Erythroblast (primary cell): ENCODE measurements around the gene LRMDA.

Experiments used
- DNase-seq, 2 experiments: peaks; one replicate each; lab custom pipeline; 2025; lab: John Stamatoyannopoulos, UW
- GATA1 ChIP-seq: IDR thresholded peaks from 2 replicates; pipeline ENCODE4 v1.6.1; 2011; ENCODE audit warnings: low read depth, mild to moderate bottlenecking, control low read depth, low read length, moderate library complexity
- POLR2A ChIP-seq: IDR thresholded peaks from 2 replicates; pipeline ENCODE4 v1.6.1; 2011; ENCODE audit warnings: mild to moderate bottlenecking, low read length

The LRMDA gene

DNA sequence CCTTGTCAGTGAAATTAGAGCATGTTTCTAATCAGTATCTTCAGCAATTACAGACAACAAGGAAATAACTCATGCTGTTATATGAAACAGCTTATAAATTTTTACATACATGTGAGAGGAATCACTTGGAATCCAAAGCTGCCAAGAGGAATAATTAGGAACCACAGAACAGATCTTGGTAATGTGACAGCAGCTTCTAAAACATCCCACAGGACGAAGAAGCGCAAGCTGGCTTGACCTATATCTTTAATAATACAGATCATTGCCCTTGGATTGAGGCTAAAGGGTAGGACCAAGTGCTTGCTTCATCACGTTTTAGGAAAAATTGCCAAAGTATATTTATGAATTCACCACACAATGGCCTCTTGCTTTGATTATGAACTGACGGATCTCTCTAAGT, 869.8 kb downstream of the LRMDA start:
- no peak for TF ChIP-seq POLR2A
- TF ChIP-seq GATA1 = no peak
- DNase-seq = no peak

DNA sequence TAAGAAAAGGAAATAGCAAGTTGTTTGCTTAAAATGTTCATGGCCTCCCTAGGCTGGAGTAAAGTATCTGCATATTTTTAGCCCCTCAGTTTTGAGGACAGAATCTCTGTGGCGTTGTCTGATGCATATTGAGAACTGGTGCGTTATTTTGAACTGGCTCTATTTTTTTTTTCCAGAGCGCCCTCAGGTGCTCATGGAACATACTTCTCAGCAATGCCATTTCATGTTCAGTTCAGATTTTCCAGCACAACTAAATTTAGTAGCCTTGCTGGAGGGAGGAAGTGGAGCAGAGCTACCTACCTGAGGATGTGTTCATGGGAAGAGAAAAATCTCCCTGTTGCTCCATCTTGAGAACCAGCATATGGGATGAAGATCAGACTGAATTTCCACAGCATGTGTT, 870.5 kb downstream of the LRMDA start:
- DNase-seq = no peak

DNA sequence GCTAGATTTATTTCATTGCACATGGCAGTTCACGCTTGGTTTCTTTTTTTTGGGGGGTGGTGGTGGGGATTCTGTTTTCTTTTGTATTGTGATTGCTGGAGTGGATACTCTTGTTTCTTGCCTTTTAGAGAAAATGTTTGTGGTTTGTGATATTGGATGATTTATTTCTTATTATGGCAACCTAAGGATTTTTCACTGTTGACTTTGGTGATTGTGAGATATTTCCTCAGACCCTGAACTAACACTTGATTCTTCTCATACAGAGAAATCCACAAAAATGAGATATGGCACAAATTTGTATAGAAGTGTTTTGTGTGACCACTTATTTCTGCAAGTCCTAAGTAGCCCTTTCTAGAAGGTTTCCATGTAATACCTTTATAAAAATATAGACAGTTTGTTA, 871.1 kb downstream of the LRMDA start:
- no peak for DNase-seq
- TF ChIP-seq GATA1 (no peak), POLR2A (no peak)

More for the DNA sequence above, 870.5 kb downstream of the LRMDA start:
- TF ChIP-seq POLR2A (no peak), GATA1 (no peak)

DNA sequence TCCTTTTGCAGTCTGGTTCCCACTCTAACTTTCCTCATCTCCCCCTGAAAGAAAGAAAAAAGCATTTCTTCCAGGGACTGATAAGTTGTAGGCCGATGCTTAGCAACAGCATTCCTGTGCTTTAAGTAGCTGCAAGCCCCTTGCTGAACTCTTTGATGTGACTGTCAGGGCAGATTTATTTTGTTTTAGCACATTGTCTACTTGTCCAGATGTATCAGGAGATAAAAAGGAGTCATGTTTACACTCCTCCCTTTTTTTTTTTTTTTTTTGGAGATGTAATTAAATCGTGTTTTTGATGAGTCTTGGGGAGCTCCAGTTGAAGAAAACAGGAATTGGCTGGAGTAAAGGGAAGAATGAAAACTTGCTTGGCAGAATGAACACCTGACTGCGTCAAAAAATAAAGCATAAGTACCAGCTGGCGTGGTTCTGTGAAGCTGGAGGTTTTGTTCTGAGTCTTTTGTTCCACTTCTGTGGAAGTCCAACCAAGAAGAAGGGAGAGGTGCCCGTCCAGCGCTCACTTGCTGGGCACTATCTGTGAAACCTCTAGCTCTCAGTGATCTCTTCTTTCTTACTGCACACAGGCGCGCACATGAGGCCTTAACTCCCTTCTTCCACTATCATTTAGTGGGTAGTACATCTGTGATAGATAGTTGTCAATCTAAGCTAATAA, 871.7 kb downstream of the LRMDA start:
- no peak for DNase-seq
- no peak for TF ChIP-seq POLR2A
- TF ChIP-seq GATA1 = no peak

DNA sequence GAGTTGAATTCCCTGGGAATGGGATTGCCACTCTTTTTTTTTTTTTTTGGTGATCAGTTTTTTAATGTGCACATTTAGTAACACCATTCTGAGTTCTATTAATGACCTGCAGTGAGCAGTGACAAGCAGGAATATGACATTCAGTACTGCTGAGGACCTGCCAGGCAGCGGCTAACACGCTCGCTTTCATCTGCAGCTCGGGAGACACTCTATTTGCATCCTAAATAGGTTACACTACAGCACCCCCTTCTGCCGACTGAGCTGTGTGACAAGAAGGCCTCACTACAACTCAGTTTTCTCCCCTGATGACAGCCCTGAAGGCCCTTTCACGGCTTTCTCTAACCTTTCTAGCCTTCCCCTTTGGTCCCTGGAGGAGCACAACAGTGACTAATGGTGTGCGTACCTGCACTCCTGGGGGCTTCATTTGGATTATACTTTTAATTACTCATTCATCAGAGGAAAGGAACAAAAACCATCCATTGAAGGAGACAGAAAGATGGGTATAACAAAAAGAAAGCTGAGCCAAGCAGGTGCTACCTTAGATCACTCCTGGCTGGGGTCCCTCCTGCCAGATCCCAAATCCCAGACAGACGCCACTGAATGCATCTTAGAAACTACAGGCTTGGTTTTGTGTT, 872.4 kb downstream of the LRMDA start:
- DNase-seq = peak; percentile 30 to 32
- TF ChIP-seq POLR2A (no peak), GATA1 (no peak)

DNA sequence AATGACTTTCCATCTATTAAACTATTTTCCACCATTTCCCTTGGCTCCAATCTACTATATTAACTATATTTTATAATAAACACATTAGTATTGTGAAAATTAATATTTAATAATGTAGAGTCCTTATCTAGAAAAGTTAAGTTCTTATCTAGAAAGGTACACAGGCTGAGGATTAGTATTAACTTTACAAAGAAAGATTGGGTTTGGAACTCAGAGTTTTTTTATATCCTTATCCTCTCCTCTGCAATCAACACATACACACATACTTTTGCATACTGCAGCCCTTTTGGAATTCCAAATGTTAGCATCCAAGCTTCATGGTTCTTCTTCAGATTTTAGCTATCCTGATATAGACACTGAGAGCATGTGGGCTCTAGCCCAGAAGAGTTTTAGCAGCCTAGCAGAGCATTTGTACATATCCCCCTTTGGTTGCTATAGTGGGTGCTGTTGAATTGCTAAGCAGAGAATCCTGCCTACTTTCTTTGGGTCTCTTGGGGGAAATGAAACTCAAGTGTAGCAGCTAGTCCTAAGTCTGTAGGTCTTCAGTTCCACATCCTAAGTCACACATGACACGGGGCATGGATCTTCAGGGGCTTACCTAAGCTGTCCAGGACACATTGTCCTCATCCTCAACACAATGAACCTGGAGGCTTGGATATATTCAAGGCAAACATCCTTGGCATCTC, 874.6 kb downstream of the LRMDA start:
- no peak for DNase-seq
- no peak for TF ChIP-seq GATA1
- no peak for TF ChIP-seq POLR2A

DNA sequence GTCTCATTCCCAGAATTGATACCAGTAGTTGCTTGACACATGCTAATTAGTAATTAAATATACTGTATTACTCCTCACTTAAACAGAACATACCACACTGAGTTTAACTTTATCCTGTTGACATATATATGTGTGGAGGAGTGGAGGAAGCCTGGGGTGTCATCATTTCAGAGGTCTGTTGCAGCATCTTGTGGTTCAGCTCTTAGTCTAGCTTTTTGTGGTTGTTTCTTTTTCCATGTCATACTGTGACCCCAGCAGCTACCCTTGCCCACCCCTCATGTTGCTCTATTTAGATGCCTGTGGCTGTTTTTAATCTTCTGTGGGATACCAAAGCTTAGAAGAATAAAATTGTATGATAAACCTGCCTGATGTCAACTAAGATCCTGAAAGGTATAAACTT, 875.4 kb downstream of the LRMDA start:
- DNase-seq = no peak

DNA sequence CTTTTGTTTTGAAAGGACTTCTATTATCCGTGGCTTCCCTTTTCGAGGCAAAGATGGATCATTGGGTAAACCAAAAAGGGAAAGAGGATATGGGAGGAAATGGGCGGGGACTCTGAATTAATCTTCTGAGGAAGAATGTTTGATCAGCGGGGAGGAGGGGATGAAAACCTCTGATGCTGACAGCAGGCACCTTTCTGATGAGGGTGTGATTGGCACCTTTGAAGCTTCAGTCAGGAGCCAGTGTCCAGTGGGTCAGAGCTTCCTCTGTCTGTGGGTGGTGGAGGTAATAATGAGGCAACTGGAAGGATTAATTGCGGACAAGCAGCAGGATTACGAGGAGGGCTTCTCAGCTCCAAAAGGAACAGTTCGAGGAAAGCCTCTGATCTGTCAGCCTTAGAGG, 877.6 kb downstream of the LRMDA start:
- no peak for TF ChIP-seq POLR2A
- no peak for TF ChIP-seq GATA1
- no peak for DNase-seq

More for the DNA sequence above, 875.4 kb downstream of the LRMDA start:
- TF ChIP-seq GATA1 (no peak), POLR2A (no peak)

DNA sequence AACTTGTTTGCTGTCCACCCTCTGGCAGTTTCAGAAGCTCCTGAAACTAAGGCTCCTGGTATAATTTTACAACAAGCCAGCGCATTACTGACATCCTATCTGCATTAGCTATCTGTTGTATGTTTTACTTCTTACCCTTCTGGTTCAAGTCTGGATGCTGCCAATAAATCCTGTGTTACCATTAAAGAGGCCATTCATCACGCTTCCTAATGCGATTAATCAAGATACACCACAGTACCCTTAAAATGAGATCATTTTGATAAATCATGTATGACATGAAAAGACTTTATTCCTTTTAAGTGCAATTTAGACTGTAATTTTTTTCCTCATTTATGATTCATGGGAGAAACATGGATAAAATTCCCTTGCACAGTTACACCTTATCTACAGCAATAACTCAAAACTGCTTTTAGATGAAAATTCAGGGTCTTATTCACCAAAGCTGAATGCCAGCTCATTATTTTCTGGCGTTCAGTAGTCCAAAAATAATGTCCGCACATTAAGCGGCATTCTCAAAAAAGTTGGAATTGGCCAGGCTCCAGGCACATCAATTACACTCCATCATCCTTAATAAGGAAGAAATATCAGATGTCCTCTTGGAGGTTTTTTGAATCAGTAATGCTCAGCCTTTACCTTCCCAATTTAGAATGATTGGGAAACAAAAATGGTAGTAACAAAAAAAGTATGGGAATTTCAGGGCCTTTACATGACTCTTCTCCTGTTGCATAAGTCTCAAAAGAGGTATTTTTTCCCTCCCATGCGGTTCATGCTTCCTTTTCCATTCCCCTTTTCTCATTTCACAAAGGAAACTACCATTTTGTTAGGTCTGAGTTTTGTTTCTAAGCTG, 878.5 kb downstream of the LRMDA start:
- no peak for DNase-seq
- TF ChIP-seq POLR2A (no peak), GATA1 (no peak)

DNA sequence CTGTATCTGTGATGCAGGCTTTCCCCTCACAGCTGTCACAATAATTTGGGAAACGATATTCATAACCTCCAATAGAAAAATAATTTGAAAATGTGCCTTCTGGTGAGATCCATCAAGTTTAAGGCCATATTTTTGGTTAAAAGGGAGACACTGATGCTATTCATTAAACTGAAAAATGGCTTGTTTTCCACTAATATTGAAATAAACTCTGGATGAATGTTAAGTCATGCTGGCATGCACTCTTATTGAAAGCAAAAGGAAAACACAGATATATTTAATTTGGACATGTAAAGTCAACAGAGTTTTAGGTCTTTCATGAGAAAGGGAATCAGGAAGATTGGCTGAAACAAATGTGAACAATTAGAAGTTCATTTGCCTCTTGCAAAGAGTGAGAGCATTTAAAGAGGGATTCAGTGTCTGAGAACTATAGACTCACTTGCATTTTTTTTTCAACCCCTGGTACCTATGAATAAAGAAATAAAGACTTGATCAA, 879.2 kb downstream of the LRMDA start:
- TF ChIP-seq POLR2A (no peak), GATA1 (no peak)
- no peak for DNase-seq

DNA sequence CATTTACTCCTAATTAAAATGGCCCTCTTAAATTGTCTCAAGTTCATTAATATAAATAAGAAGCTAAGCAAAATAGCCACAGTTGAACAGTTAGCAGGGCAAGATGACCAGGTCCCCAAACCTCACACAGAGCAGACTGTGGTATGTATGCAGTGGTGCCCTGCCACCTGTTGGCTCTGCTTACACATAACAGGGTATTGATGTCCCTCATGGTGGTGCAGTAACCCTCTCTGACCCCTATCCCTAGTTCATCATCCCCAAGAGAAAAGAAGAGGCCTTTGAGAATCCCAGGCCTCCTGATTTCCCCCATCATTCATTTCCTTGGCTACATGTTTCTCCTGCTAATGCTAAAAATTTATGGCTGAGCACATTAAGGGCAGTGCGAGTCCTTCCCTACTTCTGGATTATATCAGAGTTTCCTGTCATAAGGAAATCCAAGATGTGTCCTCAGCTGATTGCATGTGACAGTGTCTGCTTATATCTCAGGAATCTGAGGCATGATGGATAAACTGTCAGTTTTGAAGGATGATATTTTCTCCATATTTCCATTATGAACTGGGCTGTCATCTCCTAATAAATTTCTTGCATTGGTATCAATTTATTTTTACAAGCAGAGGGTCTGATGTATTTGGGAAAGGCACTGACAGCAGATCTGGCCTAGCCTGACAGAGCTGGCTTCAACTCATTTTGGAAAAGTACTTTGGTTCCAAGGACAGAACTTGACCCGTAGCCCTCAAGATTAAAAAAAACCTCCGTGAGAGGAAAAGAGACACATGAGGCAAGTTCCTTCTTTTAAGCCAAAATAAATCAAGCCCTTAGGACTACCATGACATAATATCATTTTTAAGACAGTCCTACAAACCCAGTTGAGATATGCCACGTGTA, 880.6 kb downstream of the LRMDA start:
- TF ChIP-seq POLR2A (no peak), GATA1 (no peak)
- peak in 1 of 2 experiments; percentile 10 for DNase-seq

DNA sequence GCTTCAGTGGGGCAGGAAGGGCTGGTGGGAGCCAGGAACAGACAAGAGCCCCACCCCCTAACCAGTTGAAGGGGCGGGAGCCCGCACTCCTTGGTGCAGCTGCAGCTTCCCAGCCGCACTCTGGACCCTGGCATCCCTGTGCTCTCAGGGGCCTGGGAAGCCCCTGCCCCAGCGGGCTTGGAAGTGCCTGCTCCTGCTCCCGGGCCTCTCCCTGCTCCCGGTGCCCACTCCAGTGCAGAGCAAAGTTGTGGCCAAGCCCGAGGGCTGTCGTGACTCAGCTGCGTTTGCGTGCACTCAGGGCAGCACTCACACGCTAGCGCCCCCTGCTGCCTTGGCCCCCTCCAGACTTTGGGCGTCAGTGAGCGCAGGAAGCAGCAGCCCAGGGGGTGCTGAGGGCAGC, 883.8 kb downstream of the LRMDA start:
- no peak for DNase-seq
- TF ChIP-seq GATA1 (no peak), POLR2A (no peak)

DNA sequence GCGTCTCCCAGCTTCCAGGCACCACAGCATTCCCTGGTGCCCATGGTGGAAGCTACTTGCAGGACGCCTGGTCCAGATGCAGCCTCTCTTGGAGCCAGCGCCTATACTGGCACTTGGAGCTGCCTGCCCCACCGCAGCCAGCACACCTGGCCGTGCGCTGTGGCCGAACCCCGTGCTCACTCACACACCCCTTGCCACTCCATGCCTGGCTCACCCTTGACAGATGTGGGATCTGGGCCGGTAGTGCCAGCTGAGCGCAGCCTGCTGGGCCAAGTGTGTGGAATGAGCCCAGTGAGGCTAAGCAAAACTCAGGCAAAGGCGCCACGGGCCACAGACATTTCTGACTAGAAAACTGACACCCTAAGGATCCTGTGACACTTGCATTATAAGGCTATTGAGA, 884.8 kb downstream of the LRMDA start:
- TF ChIP-seq GATA1 (no peak), POLR2A (no peak)
- DNase-seq = no peak
